Loucy (cell line): ENCODE results near the gene NFS1.

Experiments used
- CTCF ChIP-seq: fragments of 200-600 bp; sonication (generic); conservative IDR thresholded peaks from 2 replicates; pipeline ENCODE4 v1.5.1; 2014; ENCODE audit warnings: mild to moderate bottlenecking, antibody characterized with exemption, low read length
- EZH2phosphoT487 ChIP-seq: fragments of 200-600 bp; IDR thresholded peaks from 2 replicates; pipeline ENCODE4 v1.6.1; 2018; ENCODE audit warnings: antibody characterized with exemption, mild to moderate bottlenecking, moderate library complexity, borderline replicate concordance

GRCh38 chr20:35698298-35699126, 640 bp downstream of the NFS1 start:
- no peak for TF ChIP-seq CTCF
- TF ChIP-seq EZH2phosphoT487 = no peak
